ENCODE results near the gene LDAF1.

DNA sequence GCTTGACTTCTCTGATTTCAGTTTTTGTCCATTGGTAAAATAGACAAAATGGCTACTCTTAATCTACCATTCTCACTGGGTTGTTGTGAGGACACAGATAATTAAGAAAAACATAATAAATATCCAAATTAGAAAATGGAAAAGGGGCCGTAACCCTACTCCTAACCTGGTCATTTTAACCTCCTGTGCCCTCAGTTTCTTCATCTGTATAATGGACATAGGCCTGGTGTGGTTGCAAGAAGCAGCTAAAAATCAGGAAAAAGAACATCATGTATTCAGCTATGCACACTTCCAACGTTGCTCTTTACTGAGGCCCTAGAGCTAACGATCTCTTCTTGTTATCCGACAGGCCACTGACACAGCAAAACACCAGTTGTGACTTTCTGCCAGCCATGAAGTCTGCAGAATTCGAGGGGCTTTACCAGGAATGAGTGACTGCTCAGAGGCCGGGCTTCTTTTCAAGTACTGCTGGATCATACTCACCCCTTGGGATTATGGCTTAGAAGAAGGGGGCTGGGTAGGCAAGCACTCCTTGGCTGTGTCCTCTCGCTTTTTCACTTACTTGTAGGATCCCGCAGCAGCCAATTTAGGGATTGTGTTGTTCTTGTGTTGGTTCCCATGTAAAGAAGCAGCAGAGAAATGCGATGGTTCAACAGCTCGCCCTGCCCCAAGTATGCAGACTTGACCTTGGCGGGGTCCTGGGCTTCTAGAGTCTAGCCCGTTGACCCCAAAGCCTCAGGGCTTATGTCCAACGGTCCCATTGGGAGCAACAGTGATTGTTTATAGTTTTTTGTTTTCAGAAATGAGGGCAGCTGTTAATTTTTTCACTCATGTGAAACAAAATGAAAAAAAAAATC lies 20.9 kb downstream of the LDAF1 start:
- TF ChIP-seq, protein P1, sequence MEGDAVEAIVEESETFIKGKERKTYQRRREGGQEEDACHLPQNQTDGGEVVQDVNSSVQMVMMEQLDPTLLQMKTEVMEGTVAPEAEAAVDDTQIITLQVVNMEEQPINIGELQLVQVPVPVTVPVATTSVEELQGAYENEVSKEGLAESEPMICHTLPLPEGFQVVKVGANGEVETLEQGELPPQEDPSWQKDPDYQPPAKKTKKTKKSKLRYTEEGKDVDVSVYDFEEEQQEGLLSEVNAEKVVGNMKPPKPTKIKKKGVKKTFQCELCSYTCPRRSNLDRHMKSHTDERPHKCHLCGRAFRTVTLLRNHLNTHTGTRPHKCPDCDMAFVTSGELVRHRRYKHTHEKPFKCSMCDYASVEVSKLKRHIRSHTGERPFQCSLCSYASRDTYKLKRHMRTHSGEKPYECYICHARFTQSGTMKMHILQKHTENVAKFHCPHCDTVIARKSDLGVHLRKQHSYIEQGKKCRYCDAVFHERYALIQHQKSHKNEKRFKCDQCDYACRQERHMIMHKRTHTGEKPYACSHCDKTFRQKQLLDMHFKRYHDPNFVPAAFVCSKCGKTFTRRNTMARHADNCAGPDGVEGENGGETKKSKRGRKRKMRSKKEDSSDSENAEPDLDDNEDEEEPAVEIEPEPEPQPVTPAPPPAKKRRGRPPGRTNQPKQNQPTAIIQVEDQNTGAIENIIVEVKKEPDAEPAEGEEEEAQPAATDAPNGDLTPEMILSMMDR (IDR thresholded peaks at IDR 0.05 in 8 of 11, conservative IDR thresholded peaks at IDR 0.05 in 3 of 11) = no peak
- TF ChIP-seq POLR2AphosphoS5 (IDR thresholded peaks at IDR 0.05) (no peak), POLR2A (IDR thresholded peaks at IDR 0.05) (no peak)

All from spleen (tissue), 7 donors.